HepG2 (cell line): ENCODE data around the gene BAIAP2L2.

Source experiments
- CREM ChIP-seq, 2 experiments: sonication (generic) in 1 of 2; formaldehyde crosslinking in 1 of 2; IDR thresholded peaks; 2 replicates each; pipeline versions ENCODE4 v1.4.0 to v1.6.1; 2016 to 2020; ENCODE audit warnings: antibody characterized with exemption in 1 of 2, mild to moderate bottlenecking in 1 of 2, missing genetic modification reagents in 1 of 2
- CTCF ChIP-seq: sonication (generic); formaldehyde crosslinking; IDR thresholded peaks from 2 replicates; pipeline ENCODE4 v1.5.0; 2020; ENCODE audit warnings: mild to moderate bottlenecking, missing genetic modification reagents, moderate library complexity
- KAT8 ChIP-seq: IDR thresholded peaks from 2 replicates; pipeline ENCODE4 v1.6.1; 2016; ENCODE audit warnings: missing genetic modification reagents, missing compliant biosample characterization
- KDM4B ChIP-seq: sonication (generic); formaldehyde crosslinking; IDR thresholded peaks from 2 replicates; pipeline ENCODE4 v1.4.0; 2020; ENCODE audit warnings: missing genetic modification reagents
- MYNN ChIP-seq: sonication (generic); formaldehyde crosslinking; IDR thresholded peaks from 2 replicates; pipeline ENCODE4 v1.4.0; 2020; ENCODE audit warnings: mild to moderate bottlenecking, low read depth, missing genetic modification reagents
- POLR2A ChIP-seq, 2 experiments: IDR thresholded peaks; 2 replicates each; pipeline ENCODE4 v1.6.1; 2011; ENCODE audit warnings: low read depth in 2 of 2, low read length in 2 of 2, mild to moderate bottlenecking in 1 of 2, moderate library complexity in 1 of 2; ENCODE audit not compliant: insufficient read depth in 1 of 2
- POLR2AphosphoS2 ChIP-seq: IDR thresholded peaks from 2 replicates; pipeline ENCODE4 v1.6.1; 2011; ENCODE audit warnings: low read depth, low read length, improper control_type of control experiment
- RAD21 ChIP-seq: fragments of 450-650 bp; formaldehyde crosslinking; IDR thresholded peaks from 2 replicates; pipeline ENCODE4 v1.5.0; 2020; ENCODE audit warnings: mild to moderate bottlenecking
- SP1 ChIP-seq, 2 experiments: fragments of 450-650 bp in 1 of 2; sonication (generic) in 1 of 2; formaldehyde crosslinking in 1 of 2; IDR thresholded peaks; 2 replicates each; pipeline versions ENCODE4 v1.4.0 to v1.6.1; 2016 to 2020; ENCODE audit warnings: missing genetic modification reagents in 1 of 2
- ZFX ChIP-seq: sonication (generic); formaldehyde crosslinking; IDR thresholded peaks from 2 replicates; pipeline ENCODE4 v1.4.0; 2020; ENCODE audit warnings: mild to moderate bottlenecking, low read depth, missing genetic modification reagents, moderate library complexity
- ZNF253 ChIP-seq: sonication (generic); formaldehyde crosslinking; IDR thresholded peaks from 2 replicates; pipeline ENCODE4 v1.8.0; 2022; ENCODE audit warnings: mild to moderate bottlenecking, missing genetic modification reagents, borderline replicate concordance
- ZSCAN29 ChIP-seq: sonication (generic); formaldehyde crosslinking; conservative IDR thresholded peaks from 2 replicates; pipeline ENCODE4 v1.4.0; 2020; ENCODE audit warnings: mild to moderate bottlenecking, missing genetic modification reagents
- TF ChIP-seq, protein P1 (sequence below): IDR thresholded peaks from 2 replicates; pipeline ENCODE4 v1.6.1; 2016; ENCODE audit warnings: control low read depth

GRCh38 chr22:38111925-38112355 is 1.5 kb upstream of the BAIAP2L2 start:
- TF ChIP-seq SP1 (IDR thresholded peaks at IDR 0.05) (no peak), SP1 (CRISPR knock-in tag; IDR thresholded peaks at IDR 0.05) (no peak), KAT8 (CRISPR knock-in tag) (no peak), MYNN (CRISPR knock-in tag) (no peak), POLR2AphosphoS2 (no peak), ZNF253 (0 out of 2 replicates have a peak, but pooled peaks have one; percentile 26), ZFX (CRISPR knock-in tag) (no peak; the same call in 1 of the 2 replicates), ZSCAN29 (CRISPR knock-in tag) (no peak), CREM (IDR thresholded peaks at IDR 0.05) (no peak), CREM (CRISPR knock-in tag; IDR thresholded peaks at IDR 0.05) (no peak), CTCF (CRISPR knock-in tag) (no peak), POLR2A (IDR thresholded peaks at IDR 0.05; ENCODE audit: insufficient read depth in 1 of 2, low read depth in 2 of 2, low read length in 2 of 2) (no peak), RAD21 (CRISPR knock-in tag) (no peak), KDM4B (no peak)
- TF ChIP-seq, protein P1, sequence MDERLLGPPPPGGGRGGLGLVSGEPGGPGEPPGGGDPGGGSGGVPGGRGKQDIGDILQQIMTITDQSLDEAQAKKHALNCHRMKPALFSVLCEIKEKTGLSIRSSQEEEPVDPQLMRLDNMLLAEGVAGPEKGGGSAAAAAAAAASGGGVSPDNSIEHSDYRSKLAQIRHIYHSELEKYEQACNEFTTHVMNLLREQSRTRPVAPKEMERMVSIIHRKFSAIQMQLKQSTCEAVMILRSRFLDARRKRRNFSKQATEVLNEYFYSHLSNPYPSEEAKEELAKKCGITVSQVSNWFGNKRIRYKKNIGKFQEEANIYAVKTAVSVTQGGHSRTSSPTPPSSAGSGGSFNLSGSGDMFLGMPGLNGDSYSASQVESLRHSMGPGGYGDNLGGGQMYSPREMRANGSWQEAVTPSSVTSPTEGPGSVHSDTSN (CRISPR knock-in tag) = no peak
